Measurements from ENCODE around the gene RADIL.

RADIL gene

GRCh38 chr7:4882169-4883032, 1.1 kb downstream of the RADIL start:
- DNase-seq, result no peak

- DNase-seq, result no peak
Observed at GRCh38 chr7:4880218-4880617, 3.3 kb downstream of the RADIL start.

- no peak for DNase-seq
Observed at GRCh38 chr7:4879396-4880081, 4.0 kb downstream of the RADIL start.

- no peak for DNase-seq
Observed at GRCh38 chr7:4878336-4879335, 4.9 kb downstream of the RADIL start.

GRCh38 chr7:4876586-4876985, 6.9 kb downstream of the RADIL start:
- DNase-seq, result no peak

- DNase-seq, result no peak
Observed at GRCh38 chr7:4875391-4875790, 8.1 kb downstream of the RADIL start.

- DNase-seq, result no peak
Observed at GRCh38 chr7:4873071-4873944, 10.2 kb downstream of the RADIL start.

- no peak for DNase-seq
Observed at GRCh38 chr7:4871930-4872675, 11.4 kb downstream of the RADIL start.

GRCh38 chr7:4871056-4871680, 12.3 kb downstream of the RADIL start:
- no peak for DNase-seq

- DNase-seq, result no peak
Observed at GRCh38 chr7:4868493-4868892, 15.0 kb downstream of the RADIL start.

GRCh38 chr7:4866528-4867496, 16.7 kb downstream of the RADIL start:
- DNase-seq, result no peak

- no peak for DNase-seq
Observed at GRCh38 chr7:4862156-4862555, 21.4 kb downstream of the RADIL start.

- DNase-seq, result no peak
Observed at GRCh38 chr7:4861673-4862072, 21.8 kb downstream of the RADIL start, which contains the start of gene PAPOLB. TSS of gene PAPOLB (minus strand) at chr7:4862030. CDS start at chr7:4861810, 220 bp downstream.

GRCh38 chr7:4861227-4861626, 22.3 kb downstream of the RADIL start:
- DNase-seq, result no peak

GRCh38 chr7:4857189-4857588, 26.3 kb downstream of the RADIL start:
- DNase-seq, result no peak

- DNase-seq, result no peak
Observed at GRCh38 chr7:4856336-4857057, 27.0 kb downstream of the RADIL start.

GRCh38 chr7:4854916-4855315, 28.6 kb downstream of the RADIL start:
- DNase-seq, result no peak
